ENCODE measurements around the gene BDKRB2. TPM values are rescaled to one million over a fixed set of nuclear protein-coding genes. Genes with fewer than 3 reads are reported as not detected.

BDKRB2 gene
- total RNA-seq = under 1 TPM in 1 of 2 experiments, not detected in 1; 0.12 TPM

- DNase-seq = peak; percentile 30
- POLR2A ChIA-PET = no interaction called here
- Mint-ChIP-seq H3K4me1 (ENCODE audit: low read depth) (no peaks in the 10 kb centered on the region), H3K9me3 (no peaks in the 10 kb centered on the region), H3K4me3 (no peak within 1 kb of the TSS), H3K36me3 (no peaks in the 10 kb centered on the region), H3K27ac (no peak within 1 kb of the TSS), H3K27me3 (peaks cover 28% of the 10 kb centered on the region)
- CTCF ChIA-PET = no interaction called here
- intact Hi-C loops (cut with micrococcal nuclease) = no loop called here
Measured at GRCh38 chr14:96204151-96205058, at the start of gene BDKRB2. BDKRB2 (plus strand) TSS chr14:96204839; CDS start chr14:96237108, 32,269 bp downstream.

- Mint-ChIP-seq H3K27ac (no peak overlapping the region), H3K4me1 (ENCODE audit: low read depth) (no peaks in the 10 kb centered on the region), H3K27me3 (no peaks in the 10 kb centered on the region), H3K36me3 (no peaks in the 10 kb centered on the region), H3K9me3 (no peaks in the 10 kb centered on the region), H3K4me3 (no peak overlapping the region)
- POLR2A ChIA-PET = no interaction called here
- intact Hi-C loops (cut with micrococcal nuclease) = no loop called here
- CTCF ChIA-PET = no interaction called here
- DNase-seq = no peak
Measured at GRCh38 chr14:96154900-96155299, 49.7 kb upstream of the BDKRB2 start.

GRCh38 chr14:96156804-96157760, 47.6 kb upstream of the BDKRB2 start:
- intact Hi-C loops (cut with micrococcal nuclease) = no loop called here
- no peaks in the 10 kb centered on the region for H3K27me3 Mint-ChIP-seq
- no peak overlapping the region for H3K27ac Mint-ChIP-seq
- CTCF ChIA-PET = no interaction called here
- POLR2A ChIA-PET = no interaction called here
- H3K9me3 Mint-ChIP-seq = no peaks in the 10 kb centered on the region
- H3K4me1 Mint-ChIP-seq (ENCODE audit: low read depth) = no peaks in the 10 kb centered on the region
- H3K36me3 Mint-ChIP-seq = no peaks in the 10 kb centered on the region
- H3K4me3 Mint-ChIP-seq = no peak overlapping the region
- DNase-seq = no peak

- no peaks in the 10 kb centered on the region for H3K4me1 Mint-ChIP-seq (ENCODE audit: low read depth)
- DNase-seq = no peak
- CTCF ChIA-PET = no interaction called here
- no peak overlapping the region for H3K4me3 Mint-ChIP-seq
- intact Hi-C loops (cut with micrococcal nuclease) = no loop called here
- H3K36me3 Mint-ChIP-seq = no peaks in the 10 kb centered on the region
- H3K9me3 Mint-ChIP-seq = no peaks in the 10 kb centered on the region
- H3K27ac Mint-ChIP-seq = no peak overlapping the region
- POLR2A ChIA-PET = no interaction called here
- no peaks in the 10 kb centered on the region for H3K27me3 Mint-ChIP-seq
Measured at GRCh38 chr14:96158735-96159134, 45.9 kb upstream of the BDKRB2 start.

- no peak for DNase-seq
- ChIA-PET POLR2A (no interaction called here), CTCF (no interaction called here)
- H3K27ac Mint-ChIP-seq = no peak overlapping the region
- H3K36me3 Mint-ChIP-seq = no peaks in the 10 kb centered on the region
- H3K4me3 Mint-ChIP-seq = no peak overlapping the region
- no peaks in the 10 kb centered on the region for H3K9me3 Mint-ChIP-seq
- intact Hi-C loops (cut with micrococcal nuclease) = no loop called here
- no peaks in the 10 kb centered on the region for H3K27me3 Mint-ChIP-seq
- no peaks in the 10 kb centered on the region for H3K4me1 Mint-ChIP-seq (ENCODE audit: low read depth)
Measured at GRCh38 chr14:96160076-96160912, 44.3 kb upstream of the BDKRB2 start.

GRCh38 chr14:96160913-96161310, 43.7 kb upstream of the BDKRB2 start:
- intact Hi-C loops (cut with micrococcal nuclease) = no loop called here
- H3K27ac Mint-ChIP-seq = no peak overlapping the region
- H3K36me3 Mint-ChIP-seq = no peaks in the 10 kb centered on the region
- no peaks in the 10 kb centered on the region for H3K27me3 Mint-ChIP-seq
- H3K4me1 Mint-ChIP-seq (ENCODE audit: low read depth) = no peaks in the 10 kb centered on the region
- H3K4me3 Mint-ChIP-seq = no peak overlapping the region
- no peaks in the 10 kb centered on the region for H3K9me3 Mint-ChIP-seq
- ChIA-PET CTCF (no interaction called here), POLR2A (no interaction called here)
- DNase-seq = no peak

GRCh38 chr14:96161636-96162035, 43.0 kb upstream of the BDKRB2 start:
- Mint-ChIP-seq H3K4me3 (no peak overlapping the region), H3K9me3 (no peaks in the 10 kb centered on the region), H3K36me3 (no peaks in the 10 kb centered on the region), H3K4me1 (ENCODE audit: low read depth) (no peaks in the 10 kb centered on the region), H3K27me3 (no peaks in the 10 kb centered on the region), H3K27ac (no peak overlapping the region)
- ChIA-PET POLR2A (no interaction called here), CTCF (no interaction called here)
- intact Hi-C loops (cut with micrococcal nuclease) = no loop called here
- no peak for DNase-seq

GRCh38 chr14:96162265-96162664, 42.4 kb upstream of the BDKRB2 start:
- Mint-ChIP-seq H3K4me3 (no peak overlapping the region), H3K9me3 (no peaks in the 10 kb centered on the region), H3K36me3 (no peaks in the 10 kb centered on the region), H3K4me1 (ENCODE audit: low read depth) (no peaks in the 10 kb centered on the region), H3K27ac (no peak overlapping the region), H3K27me3 (no peaks in the 10 kb centered on the region)
- intact Hi-C loops (cut with micrococcal nuclease) = no loop called here
- no peak for DNase-seq
- CTCF ChIA-PET = no interaction called here
- POLR2A ChIA-PET = no interaction called here

GRCh38 chr14:96162741-96163140, 41.9 kb upstream of the BDKRB2 start:
- Mint-ChIP-seq H3K4me1 (ENCODE audit: low read depth) (no peaks in the 10 kb centered on the region), H3K27ac (no peak overlapping the region)

GRCh38 chr14:96164861-96165490, 39.7 kb upstream of the BDKRB2 start:
- DNase-seq = no peak
- Mint-ChIP-seq H3K27ac (no peak overlapping the region), H3K27me3 (no peaks in the 10 kb centered on the region), H3K9me3 (no peaks in the 10 kb centered on the region), H3K4me1 (ENCODE audit: low read depth) (no peaks in the 10 kb centered on the region), H3K4me3 (no peak overlapping the region), H3K36me3 (no peaks in the 10 kb centered on the region)
- POLR2A ChIA-PET = no interaction called here
- intact Hi-C loops (cut with micrococcal nuclease) = no loop called here
- CTCF ChIA-PET = no interaction called here

More at GRCh38 chr14:96162741-96163140, 41.9 kb upstream of the BDKRB2 start:
- no peaks in the 10 kb centered on the region for H3K27me3 Mint-ChIP-seq
- intact Hi-C loops (cut with micrococcal nuclease) = no loop called here
- no peaks in the 10 kb centered on the region for H3K9me3 Mint-ChIP-seq
- no peak overlapping the region for H3K4me3 Mint-ChIP-seq
- POLR2A ChIA-PET = no interaction called here
- CTCF ChIA-PET = no interaction called here
- H3K36me3 Mint-ChIP-seq = no peaks in the 10 kb centered on the region
- no peak for DNase-seq

- Mint-ChIP-seq H3K4me1 (ENCODE audit: low read depth) (no peaks in the 10 kb centered on the region), H3K4me3 (no peak overlapping the region), H3K27me3 (no peaks in the 10 kb centered on the region), H3K9me3 (no peaks in the 10 kb centered on the region), H3K36me3 (no peaks in the 10 kb centered on the region), H3K27ac (no peak overlapping the region)
- ChIA-PET CTCF (no interaction called here), POLR2A (no interaction called here)
- intact Hi-C loops (cut with micrococcal nuclease) = no loop called here
- DNase-seq = no peak
Measured at GRCh38 chr14:96165493-96166436, 38.9 kb upstream of the BDKRB2 start.
